Astrocyte (in vitro differentiated cells and primary cell): ENCODE measurements around the gene PEX19. TPM values are rescaled to one million over a fixed set of nuclear protein-coding genes. Genes with fewer than 3 reads are reported as not detected.

Source experiments
- DNase-seq: peaks from one replicate; pipeline ENCODE4 v3.0.0-alpha.2; 2010; ENCODE audit warnings: low read depth
- FAIRE-seq: peaks from 2 replicates; lab custom pipeline; 2011; peaks lifted over from hg19 to GRCh38; lab: Jason Lieb, UNC
- H2AFZ ChIP-seq: 2 replicates; pipeline ENCODE4 v1.6.0; 2012; ENCODE audit warnings: low read depth, low read length, inconsistent platforms
- H3K27ac ChIP-seq: 2 replicates; pipeline ENCODE4 v1.5.1; 2011; ENCODE audit warnings: low read depth, low read length, inconsistent platforms
- H3K27me3 ChIP-seq: 2 replicates; pipeline ENCODE4 v1.6.0; 2011; ENCODE audit warnings: low read length, inconsistent platforms; ENCODE audit not compliant: insufficient read depth
- H3K36me3 ChIP-seq: 2 replicates; pipeline ENCODE4 v1.5.1; 2011; ENCODE audit warnings: low read length, inconsistent platforms; ENCODE audit not compliant: insufficient read depth
- H3K4me1 ChIP-seq: 2 replicates; pipeline ENCODE4 v1.5.1; 2011; ENCODE audit warnings: low read length, inconsistent platforms; ENCODE audit not compliant: insufficient read depth
- H3K4me2 ChIP-seq: 2 replicates; pipeline ENCODE4 v1.6.0; 2012; ENCODE audit warnings: low read length, inconsistent platforms
- H3K4me3 ChIP-seq: 2 replicates; pipeline ENCODE4 v1.5.1; 2011; ENCODE audit warnings: low read depth, mild to moderate bottlenecking, low read length, inconsistent platforms; ENCODE audit not compliant: insufficient read depth
- H3K79me2 ChIP-seq: 2 replicates; pipeline ENCODE4 v1.6.0; 2012; ENCODE audit warnings: mild to moderate bottlenecking, low read length, inconsistent platforms; ENCODE audit not compliant: insufficient read depth
- H3K9ac ChIP-seq: 2 replicates; pipeline ENCODE4 v1.6.0; 2012; ENCODE audit warnings: mild to moderate bottlenecking, low read length, inconsistent platforms
- H3K9me3 ChIP-seq: 2 replicates; pipeline ENCODE4 v1.5.1; 2012; ENCODE audit warnings: low read depth, mild to moderate bottlenecking, low read length, inconsistent platforms; ENCODE audit not compliant: insufficient read depth
- H4K20me1 ChIP-seq: 2 replicates; pipeline ENCODE4 v1.6.0; 2012; ENCODE audit warnings: low read length, inconsistent platforms; ENCODE audit not compliant: insufficient read depth
- H3K27ac Mint-ChIP-seq: one replicate; pipeline ENCODE4 v1.8.0; 2021; ENCODE audit warnings: mild to moderate bottlenecking, mixed read lengths; ENCODE audit not compliant: unreplicated experiment
- H3K27me3 Mint-ChIP-seq: one replicate; pipeline ENCODE4 v1.8.0; 2021; ENCODE audit warnings: low read depth, mixed read lengths; ENCODE audit not compliant: unreplicated experiment
- H3K36me3 Mint-ChIP-seq: one replicate; pipeline ENCODE4 v1.8.0; 2021; ENCODE audit warnings: low read depth, mixed read lengths; ENCODE audit not compliant: unreplicated experiment
- H3K4me1 Mint-ChIP-seq: one replicate; pipeline ENCODE4 v1.8.0; 2021; ENCODE audit warnings: low read depth, mixed read lengths; ENCODE audit not compliant: unreplicated experiment
- H3K4me3 Mint-ChIP-seq: one replicate; pipeline ENCODE4 v1.8.0; 2021; ENCODE audit warnings: mild to moderate bottlenecking, moderate library complexity, mixed read lengths; ENCODE audit not compliant: unreplicated experiment
- H3K9me3 Mint-ChIP-seq: one replicate; pipeline ENCODE4 v1.8.0; 2021; ENCODE audit warnings: mild to moderate bottlenecking, mixed read lengths; ENCODE audit not compliant: unreplicated experiment
- CTCF ChIP-seq: IDR thresholded peaks from 2 replicates; pipeline ENCODE4 v1.5.1; 2011; ENCODE audit warnings: low read depth, mild to moderate bottlenecking, inconsistent platforms, low read length, moderate library complexity; ENCODE audit not compliant: insufficient read depth
- EZH2 ChIP-seq: IDR thresholded peaks from 2 replicates; pipeline ENCODE4 v1.6.1; 2012; ENCODE audit warnings: mild to moderate bottlenecking, low read length, inconsistent platforms; ENCODE audit not compliant: insufficient read depth
- total RNA-seq: library from RNA; stranded (reverse); gene quantifications from 2 replicates; pipeline ENCODE4 v1.2.1, GENCODE V29; 2021

Gene PEX19
- total RNA-seq, 1 donor from 2014 or later, result 64.2 TPM

GRCh38 chr1:160284220-160284781 is 632 bp downstream of the PEX19 start:
- peak overlapping the region; percentile 93 for H3K27ac Mint-ChIP-seq
- peak overlapping the region; percentile 98 for H3K4me2 ChIP-seq
- peak; percentile 66 for DNase-seq
- peak overlapping the region; percentile 92 for H3K4me3 ChIP-seq
- H3K9me3 ChIP-seq, result no peaks in the 10 kb centered on the region
- peaks cover 12% of the 10 kb centered on the region for H4K20me1 ChIP-seq
- peak overlapping the region; percentile 97 for H3K9ac ChIP-seq
- H3K4me1 ChIP-seq, result peaks cover 7% of the 10 kb centered on the region
- H3K9me3 Mint-ChIP-seq, result no peaks in the 10 kb centered on the region
- peaks cover 8% of the 10 kb centered on the region for H3K4me1 Mint-ChIP-seq
- peak overlapping the region; percentile 81 for H3K27ac ChIP-seq
- no peaks in the 10 kb centered on the region for H3K27me3 ChIP-seq
- FAIRE-seq, result no peak
- peak overlapping the region; percentile 94 for H3K4me3 Mint-ChIP-seq
- peaks cover 19% of the 10 kb centered on the region for H3K36me3 Mint-ChIP-seq
- peaks cover 26% of the 10 kb centered on the region for H3K79me2 ChIP-seq
- peak overlapping the region; percentile 63 for H2AFZ ChIP-seq
- H3K27me3 Mint-ChIP-seq, result no peaks in the 10 kb centered on the region
- TF ChIP-seq CTCF (no peak), EZH2 (no peak)
- peaks cover 33% of the 10 kb centered on the region for H3K36me3 ChIP-seq

GRCh38 chr1:160282807-160283206 is 2.1 kb downstream of the PEX19 start:
- no peak overlapping the region for H3K27ac ChIP-seq
- no peak for FAIRE-seq
- TF ChIP-seq EZH2 (no peak), CTCF (no peak)
- H3K9me3 Mint-ChIP-seq, result no peaks in the 10 kb centered on the region
- H3K4me1 ChIP-seq, result peaks cover 7% of the 10 kb centered on the region
- H3K36me3 Mint-ChIP-seq, result peaks cover 21% of the 10 kb centered on the region
- DNase-seq, result no peak
- H3K27ac Mint-ChIP-seq, result no peak overlapping the region
- no peak overlapping the region for H2AFZ ChIP-seq
- H3K27me3 ChIP-seq, result no peaks in the 10 kb centered on the region
- H3K4me2 ChIP-seq, result no peak overlapping the region
- no peak overlapping the region for H3K4me3 Mint-ChIP-seq
- H3K4me1 Mint-ChIP-seq, result peaks cover 8% of the 10 kb centered on the region
- H3K36me3 ChIP-seq, result peaks cover 33% of the 10 kb centered on the region
- no peak overlapping the region for H3K4me3 ChIP-seq
- no peaks in the 10 kb centered on the region for H3K9me3 ChIP-seq
- peaks cover 26% of the 10 kb centered on the region for H3K79me2 ChIP-seq
- peaks cover 9% of the 10 kb centered on the region for H4K20me1 ChIP-seq
- no peaks in the 10 kb centered on the region for H3K27me3 Mint-ChIP-seq
- no peak overlapping the region for H3K9ac ChIP-seq

GRCh38 chr1:160277987-160278386 is 6.9 kb downstream of the PEX19 start:
- Histone ChIP-seq H3K27ac (no peak overlapping the region), H3K4me2 (no peak overlapping the region), H3K27me3 (no peaks in the 10 kb centered on the region), H4K20me1 (no peaks in the 10 kb centered on the region), H3K9me3 (no peaks in the 10 kb centered on the region), H3K79me2 (peaks cover 8% of the 10 kb centered on the region), H2AFZ (no peak overlapping the region), H3K4me1 (no peaks in the 10 kb centered on the region), H3K4me3 (no peak overlapping the region), H3K9ac (no peak overlapping the region), H3K36me3 (peaks cover 40% of the 10 kb centered on the region)
- TF ChIP-seq EZH2 (no peak), CTCF (no peak)
- H3K4me1 Mint-ChIP-seq, result no peaks in the 10 kb centered on the region
- no peaks in the 10 kb centered on the region for H3K9me3 Mint-ChIP-seq
- no peaks in the 10 kb centered on the region for H3K27me3 Mint-ChIP-seq
- no peak for FAIRE-seq
- H3K27ac Mint-ChIP-seq, result no peak overlapping the region
- no peak overlapping the region for H3K4me3 Mint-ChIP-seq
- DNase-seq, result no peak
- H3K36me3 Mint-ChIP-seq, result peaks cover 22% of the 10 kb centered on the region
